ENCODE measurements around the gene NUAK2. TPM values are rescaled to one million over a fixed set of nuclear protein-coding genes. Genes with fewer than 3 reads are reported as not detected.
A peak's percentile ranks its signal among the peaks of the same experiment; 100 is the strongest.

The NUAK2 gene
- total and polyA plus RNA-seq, 8 donors: 0.58 to 16.5 (median 2.1) TPM

DNA sequence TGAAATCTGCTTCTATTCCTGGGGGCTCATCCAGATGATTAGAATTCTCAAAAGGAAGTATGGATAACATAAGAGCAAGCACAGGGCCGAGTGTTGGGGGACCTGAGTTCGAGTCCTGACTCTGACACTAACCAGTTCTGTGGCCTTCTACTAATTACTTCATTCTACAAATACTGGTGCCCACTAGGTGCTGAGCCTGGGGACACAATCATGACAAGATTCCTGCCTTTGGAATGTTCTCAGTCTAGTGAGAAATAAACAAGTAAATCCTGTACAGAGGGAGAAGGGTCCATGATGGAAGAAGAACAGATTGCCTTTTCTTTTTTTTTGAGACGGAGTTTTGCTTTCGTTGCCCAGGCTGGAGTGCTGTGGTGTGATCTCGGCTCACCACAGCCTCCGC lies 2.2 kb upstream of the NUAK2 start:
- TF ChIP-seq EP300 (IDR thresholded peaks at IDR 0.05) (no peak), POLR2A (IDR thresholded peaks at IDR 0.05) (no peak), POLR2AphosphoS5 (IDR thresholded peaks at IDR 0.05) (no peak)
- TF ChIP-seq, protein P1, sequence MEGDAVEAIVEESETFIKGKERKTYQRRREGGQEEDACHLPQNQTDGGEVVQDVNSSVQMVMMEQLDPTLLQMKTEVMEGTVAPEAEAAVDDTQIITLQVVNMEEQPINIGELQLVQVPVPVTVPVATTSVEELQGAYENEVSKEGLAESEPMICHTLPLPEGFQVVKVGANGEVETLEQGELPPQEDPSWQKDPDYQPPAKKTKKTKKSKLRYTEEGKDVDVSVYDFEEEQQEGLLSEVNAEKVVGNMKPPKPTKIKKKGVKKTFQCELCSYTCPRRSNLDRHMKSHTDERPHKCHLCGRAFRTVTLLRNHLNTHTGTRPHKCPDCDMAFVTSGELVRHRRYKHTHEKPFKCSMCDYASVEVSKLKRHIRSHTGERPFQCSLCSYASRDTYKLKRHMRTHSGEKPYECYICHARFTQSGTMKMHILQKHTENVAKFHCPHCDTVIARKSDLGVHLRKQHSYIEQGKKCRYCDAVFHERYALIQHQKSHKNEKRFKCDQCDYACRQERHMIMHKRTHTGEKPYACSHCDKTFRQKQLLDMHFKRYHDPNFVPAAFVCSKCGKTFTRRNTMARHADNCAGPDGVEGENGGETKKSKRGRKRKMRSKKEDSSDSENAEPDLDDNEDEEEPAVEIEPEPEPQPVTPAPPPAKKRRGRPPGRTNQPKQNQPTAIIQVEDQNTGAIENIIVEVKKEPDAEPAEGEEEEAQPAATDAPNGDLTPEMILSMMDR (IDR thresholded peaks at IDR 0.05): no peak
- Histone ChIP-seq H3K36me3 (no peaks in the 10 kb centered on the region), H3K4me1 (peaks cover 25 to 36% (median 28%) of the 10 kb centered on the region in 4 donors), H3K27ac (no peak overlapping the region), H3K27me3 (peaks cover 0 to 18% (median 0%) of the 10 kb centered on the region in 3 donors), H3K4me3 (no peak overlapping the region), H3K9me3 (no peaks in the 10 kb centered on the region)
- 85 to 92% (median 89%) methylated on average over 6 of the region's 6 CpGs for WGBS, 5 donors
- intact Hi-C loops (cut with DNase I; ENCODE audit: low total_unique reads): no loop called here
- no peak for DNase-seq

GRCh38 chr1:205321959-205322283 lies 376 bp upstream of the NUAK2 start:
- TF ChIP-seq POLR2A (IDR thresholded peaks at IDR 0.05): no peak
- TF ChIP-seq POLR2AphosphoS5 (IDR thresholded peaks at IDR 0.05): no peak
- TF ChIP-seq, protein P1 (IDR thresholded peaks at IDR 0.05): no peak
- no peak for TF ChIP-seq EP300 (IDR thresholded peaks at IDR 0.05)
- no peak for DNase-seq
- 41 to 51% (median 46%) methylated on average over 5 of the region's 5 CpGs for WGBS, 5 donors
- intact Hi-C loops (cut with DNase I; ENCODE audit: low total_unique reads): loop anchor here (2.0 kb wide), 1 partner anchor 45 kb away; no protein-coding TSS in a partner anchor
- H3K36me3 ChIP-seq: no peaks in the 10 kb centered on the region
- H3K27ac ChIP-seq: peak overlapping the region; percentile 25 to 93 (median 84)
- H3K4me3 ChIP-seq: peak overlapping the region; percentile 62 to 75 (median 72)
- H3K4me1 ChIP-seq: peaks cover 43 to 55% (median 47%) of the 10 kb centered on the region in 4 donors
- H3K27me3 ChIP-seq: peaks cover 0 to 12% (median 0%) of the 10 kb centered on the region in 3 donors
- H3K9me3 ChIP-seq: no peaks in the 10 kb centered on the region

DNA sequence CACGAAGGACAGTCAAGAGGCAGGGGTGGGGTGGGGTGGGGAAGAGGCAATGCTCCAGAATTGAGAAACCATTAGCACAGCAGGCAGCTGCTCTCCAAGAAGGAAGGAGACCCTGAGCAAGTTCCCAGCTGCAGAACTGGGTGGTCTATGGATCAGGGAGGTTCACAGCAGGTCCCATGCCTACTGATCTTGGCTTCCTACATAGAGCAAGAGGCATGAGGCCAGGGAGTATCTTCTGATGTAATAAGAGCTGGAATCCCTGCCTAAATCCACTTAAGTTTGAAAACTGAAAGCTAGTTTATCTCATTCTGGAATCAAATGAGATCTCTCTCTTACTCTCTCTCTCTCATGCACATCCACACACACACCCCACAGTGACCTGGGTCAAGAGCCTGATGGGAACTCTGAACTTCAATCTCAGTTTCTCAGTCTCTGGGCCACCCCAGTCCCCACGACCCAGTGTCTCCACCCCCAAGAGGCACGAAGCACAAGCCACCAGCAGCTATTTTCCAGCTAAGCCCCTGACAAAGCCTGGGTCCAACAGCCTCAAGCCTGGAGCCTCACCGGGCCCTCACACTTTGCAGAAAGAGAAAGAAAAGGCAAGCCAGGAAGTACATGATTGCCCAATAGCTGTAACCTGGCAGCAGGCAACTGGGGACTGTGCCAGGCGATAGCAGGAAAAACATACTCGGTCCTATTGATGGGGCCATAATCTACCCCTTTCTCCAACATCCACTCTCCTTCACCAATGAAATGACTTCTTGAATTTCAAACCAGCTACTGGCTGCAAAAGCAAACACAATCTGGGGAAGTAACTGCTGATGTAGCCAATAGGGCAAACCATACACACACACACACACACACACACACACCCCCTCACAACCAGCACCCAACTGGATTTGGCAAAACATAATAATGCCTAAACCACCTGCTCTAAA lies 2.2 kb downstream of the NUAK2 start:
- TF ChIP-seq EP300 (IDR thresholded peaks at IDR 0.05) (no peak), POLR2A (IDR thresholded peaks at IDR 0.05) (no peak), POLR2AphosphoS5 (IDR thresholded peaks at IDR 0.05) (peak in 2 of 3 donors; percentile 31 to 80)
- TF ChIP-seq, protein P1 (IDR thresholded peaks at IDR 0.05): no peak
- Histone ChIP-seq H3K9me3 (no peaks in the 10 kb centered on the region), H3K27ac (peak overlapping the region; percentile 45 to 93 (median 71)), H3K4me1 (peaks cover 64 to 72% (median 69%) of the 10 kb centered on the region in 4 donors), H3K4me3 (peak overlapping the region in 3 of 4 donors; percentile 17 to 75 (median 69)), H3K27me3 (no peaks in the 10 kb centered on the region), H3K36me3 (no peaks in the 10 kb centered on the region)
- DNase-seq: peak; percentile 86 to 94
- intact Hi-C loops (cut with DNase I; ENCODE audit: low total_unique reads): loop anchor here (2.0 kb wide), 1 partner anchor 43 kb away; no protein-coding TSS in a partner anchor
- 12 to 48% (median 15%) methylated on average over 4 to 6 of the region's 6 CpGs for WGBS, 5 donors

DNA sequence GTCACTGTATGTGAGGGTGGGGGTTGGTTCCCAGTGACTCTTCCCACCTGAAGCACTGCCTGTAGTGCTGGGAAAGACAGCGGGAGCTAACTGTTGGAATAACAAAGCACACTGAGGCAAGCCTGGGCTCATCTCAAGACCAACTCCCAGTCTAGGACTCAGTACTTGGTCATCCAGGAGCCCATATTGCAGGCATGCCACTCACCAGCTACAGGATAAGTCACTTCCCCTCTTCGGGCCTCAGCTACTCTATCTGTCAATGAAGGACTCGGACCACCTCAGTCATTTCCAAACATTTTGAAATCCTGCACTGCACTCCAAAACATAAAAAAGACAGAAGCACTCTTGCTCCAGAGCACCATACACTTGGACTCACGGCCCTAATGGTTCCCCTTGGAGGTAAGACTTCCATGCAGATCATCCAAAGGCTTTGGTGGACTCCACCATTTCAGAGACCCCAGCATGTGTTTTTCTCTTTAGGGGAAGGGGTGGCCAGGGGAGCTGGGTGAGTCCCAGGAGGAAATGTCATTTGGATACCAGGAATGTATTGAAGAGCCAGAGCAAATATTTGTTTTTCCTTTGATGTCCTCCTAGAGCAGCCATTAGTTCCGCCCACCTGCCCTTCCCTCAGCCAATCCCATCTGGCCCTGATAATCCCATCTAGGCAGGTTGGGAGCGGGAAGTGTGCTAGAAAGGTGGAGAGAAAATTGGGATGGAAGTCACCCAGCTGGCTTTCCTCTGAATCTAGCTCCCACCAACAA lies 3.1 kb downstream of the NUAK2 start:
- H3K27ac ChIP-seq: peak overlapping the region; percentile 45 to 93 (median 71)
- no peak for TF ChIP-seq EP300 (IDR thresholded peaks at IDR 0.05)
- TF ChIP-seq POLR2AphosphoS5 (IDR thresholded peaks at IDR 0.05): no peak
- TF ChIP-seq, protein P1 (IDR thresholded peaks at IDR 0.05): no peak
- no peak for TF ChIP-seq POLR2A (IDR thresholded peaks at IDR 0.05)
- no peak for DNase-seq
- intact Hi-C loops (cut with DNase I; ENCODE audit: low total_unique reads): no loop called here
- 64 to 90% (median 72%) methylated on average over 6 of the region's 6 CpGs for WGBS, 5 donors
- H3K9me3 ChIP-seq: no peaks in the 10 kb centered on the region
- peak overlapping the region in 1 of 4 donors; percentile 69 for H3K4me3 ChIP-seq
- H3K36me3 ChIP-seq: no peaks in the 10 kb centered on the region
- peaks cover 73 to 82% (median 78%) of the 10 kb centered on the region in 4 donors for H3K4me1 ChIP-seq
- H3K27me3 ChIP-seq: no peaks in the 10 kb centered on the region

All from stomach (tissue), 9 donors.